Thyroid gland (tissue), 4 donors: ENCODE data around the gene CEACAM5.

Experiments used
- POLR2A ChIP-seq, 2 donors: fragments of 450-650 bp; IDR thresholded peaks; one replicate each; pipeline ENCODE4 v1.6.1; 2017; ENCODE audit warnings: antibody characterized with exemption in 2 of 2, mild to moderate bottlenecking in 2 of 2, moderate library complexity in 1 of 2
- TF ChIP-seq, protein P1 (sequence below), 6 experiments: fragments of 200-600 bp in 3 of 6; fragments of 450-650 bp in 3 of 6; sonication (generic) in 3 of 6; IDR thresholded peaks; one replicate each; pipeline ENCODE4 v1.5.1; 2016 to 2019; ENCODE audit warnings: antibody characterized with exemption in 6 of 6, mild to moderate bottlenecking in 2 of 6, inconsistent platforms in 1 of 6, moderate library complexity in 1 of 6

DNA sequence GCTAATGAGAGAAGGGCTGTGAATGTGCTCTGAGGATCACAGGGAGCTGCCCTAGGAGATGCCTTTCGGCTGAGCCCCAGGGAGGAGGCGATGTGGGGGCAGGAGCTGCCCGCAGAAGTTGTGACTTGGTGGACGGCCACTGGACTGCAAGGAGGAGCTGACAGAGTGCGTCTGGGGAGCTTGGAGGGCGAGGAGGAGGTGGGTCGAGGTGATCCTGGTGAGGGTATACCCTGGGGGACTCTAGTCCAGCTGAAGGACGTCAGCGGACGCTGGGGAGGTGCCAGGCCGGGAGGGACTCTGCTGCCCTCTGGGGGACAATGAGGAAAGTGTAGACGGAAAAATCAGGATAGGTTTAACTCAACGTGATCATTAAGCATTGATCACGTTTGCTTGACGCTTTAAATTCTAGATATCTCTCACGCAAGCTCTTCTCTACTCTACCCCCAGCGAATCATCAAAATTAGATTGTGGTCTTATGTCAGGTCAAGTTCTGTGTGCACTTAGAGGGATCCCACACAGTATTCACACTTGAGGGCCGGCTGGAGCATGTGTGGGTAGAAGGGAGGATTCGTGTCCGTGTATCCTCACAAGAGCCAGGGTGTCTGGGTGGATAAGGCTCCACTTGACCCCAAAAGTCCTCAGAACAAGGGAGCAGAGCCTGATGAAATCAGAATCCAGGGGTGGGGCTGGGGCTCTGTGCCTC is 17.0 kb upstream of the CEACAM5 start:
- TF ChIP-seq, protein P1, sequence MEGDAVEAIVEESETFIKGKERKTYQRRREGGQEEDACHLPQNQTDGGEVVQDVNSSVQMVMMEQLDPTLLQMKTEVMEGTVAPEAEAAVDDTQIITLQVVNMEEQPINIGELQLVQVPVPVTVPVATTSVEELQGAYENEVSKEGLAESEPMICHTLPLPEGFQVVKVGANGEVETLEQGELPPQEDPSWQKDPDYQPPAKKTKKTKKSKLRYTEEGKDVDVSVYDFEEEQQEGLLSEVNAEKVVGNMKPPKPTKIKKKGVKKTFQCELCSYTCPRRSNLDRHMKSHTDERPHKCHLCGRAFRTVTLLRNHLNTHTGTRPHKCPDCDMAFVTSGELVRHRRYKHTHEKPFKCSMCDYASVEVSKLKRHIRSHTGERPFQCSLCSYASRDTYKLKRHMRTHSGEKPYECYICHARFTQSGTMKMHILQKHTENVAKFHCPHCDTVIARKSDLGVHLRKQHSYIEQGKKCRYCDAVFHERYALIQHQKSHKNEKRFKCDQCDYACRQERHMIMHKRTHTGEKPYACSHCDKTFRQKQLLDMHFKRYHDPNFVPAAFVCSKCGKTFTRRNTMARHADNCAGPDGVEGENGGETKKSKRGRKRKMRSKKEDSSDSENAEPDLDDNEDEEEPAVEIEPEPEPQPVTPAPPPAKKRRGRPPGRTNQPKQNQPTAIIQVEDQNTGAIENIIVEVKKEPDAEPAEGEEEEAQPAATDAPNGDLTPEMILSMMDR (IDR thresholded peaks at IDR 0.05): peak in 2 of 6 experiments; percentile 32 to 46
- no peak for TF ChIP-seq POLR2A (IDR thresholded peaks at IDR 0.05)
